ENCODE measurements around the gene IL1RAPL1.

The IL1RAPL1 gene

GRCh38 chrX:28625223-28625622 lies 38.0 kb downstream of the IL1RAPL1 start:
- Histone ChIP-seq H3K9me2 (replicated peaks; ENCODE audit: low read depth, low read length) (no peaks in the 10 kb centered on the region), H3K9me3 (ENCODE audit: insufficient read depth, low read depth, low read length) (no peaks in the 10 kb centered on the region)

GRCh38 chrX:28626515-28626914 lies 39.3 kb downstream of the IL1RAPL1 start:
- H3K9me3 ChIP-seq (ENCODE audit: insufficient read depth, low read depth, low read length): no peaks in the 10 kb centered on the region
- no peak overlapping the region for H3K9ac ChIP-seq (ENCODE audit: low read depth, low read length, poor library complexity, severe bottlenecking)
- H3K36me3 ChIP-seq (ENCODE audit: insufficient read depth, low read length): no peaks in the 10 kb centered on the region
- no peaks in the 10 kb centered on the region for H4K20me1 ChIP-seq (ENCODE audit: insufficient read depth, low read length, poor library complexity, severe bottlenecking)
- H3K4me2 ChIP-seq (ENCODE audit: low read depth, low read length, poor library complexity, severe bottlenecking): no peak overlapping the region
- no peaks in the 10 kb centered on the region for H3F3A ChIP-seq (ENCODE audit: low read depth)
- no peak overlapping the region for H3K4me3 ChIP-seq (ENCODE audit: low read length, poor library complexity, severe bottlenecking)
- no peaks in the 10 kb centered on the region for H3K4me1 ChIP-seq (ENCODE audit: insufficient read depth, low read length, poor library complexity, severe bottlenecking)
- H3K9me2 ChIP-seq (replicated peaks; ENCODE audit: low read depth, low read length): no peaks in the 10 kb centered on the region
- TF ChIP-seq EZH2phosphoT487 (IDR thresholded peaks at IDR 0.05; ENCODE audit: borderline replicate concordance) (no peak), CTCF (conservative IDR thresholded peaks at IDR 0.05; ENCODE audit: low read length) (no peak)
- no peak overlapping the region for H2AFZ ChIP-seq (ENCODE audit: low read length)
- H3K27me3 ChIP-seq (ENCODE audit: insufficient read depth, low read length, poor library complexity, severe bottlenecking): no peaks in the 10 kb centered on the region
- H3K79me2 ChIP-seq (ENCODE audit: insufficient read depth, low read length): no peaks in the 10 kb centered on the region

More at GRCh38 chrX:28625223-28625622, 38.0 kb downstream of the IL1RAPL1 start:
- Histone ChIP-seq H3K79me2 (ENCODE audit: insufficient read depth, low read length) (no peaks in the 10 kb centered on the region), H3K4me2 (ENCODE audit: low read depth, low read length, poor library complexity, severe bottlenecking) (no peak overlapping the region), H3K9ac (ENCODE audit: low read depth, low read length, poor library complexity, severe bottlenecking) (no peak overlapping the region), H3K36me3 (ENCODE audit: insufficient read depth, low read length) (no peaks in the 10 kb centered on the region), H3K4me1 (ENCODE audit: insufficient read depth, low read length, poor library complexity, severe bottlenecking) (no peaks in the 10 kb centered on the region), H3F3A (ENCODE audit: low read depth) (no peaks in the 10 kb centered on the region), H2AFZ (ENCODE audit: low read length) (no peak overlapping the region), H3K4me3 (ENCODE audit: low read length, poor library complexity, severe bottlenecking) (no peak overlapping the region), H3K27me3 (ENCODE audit: insufficient read depth, low read length, poor library complexity, severe bottlenecking) (no peaks in the 10 kb centered on the region), H4K20me1 (ENCODE audit: insufficient read depth, low read length, poor library complexity, severe bottlenecking) (no peaks in the 10 kb centered on the region)
- no peak for TF ChIP-seq CTCF (conservative IDR thresholded peaks at IDR 0.05; ENCODE audit: low read length)
- no peak for TF ChIP-seq EZH2phosphoT487 (IDR thresholded peaks at IDR 0.05; ENCODE audit: borderline replicate concordance)

DNA sequence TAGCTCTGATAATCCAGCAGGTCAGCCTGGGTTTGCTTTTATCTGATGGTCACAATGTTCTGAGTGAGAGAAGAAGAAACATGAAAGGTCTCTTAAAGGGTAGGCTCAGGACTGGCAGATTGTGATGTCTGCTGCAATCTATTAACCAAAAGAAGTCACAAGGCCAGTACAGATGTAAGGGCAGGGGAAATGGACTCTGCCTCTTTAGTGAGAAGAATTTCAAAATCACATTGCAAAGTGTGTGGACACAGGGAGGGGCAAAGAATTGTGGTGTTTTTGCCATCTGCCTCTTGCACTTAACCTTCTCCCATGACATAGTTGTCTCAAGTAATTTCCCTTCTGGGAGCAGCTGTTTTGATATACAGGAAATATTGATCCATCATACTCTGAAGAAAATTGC lies 40.9 kb downstream of the IL1RAPL1 start:
- Histone ChIP-seq H3F3A (ENCODE audit: low read depth) (no peaks in the 10 kb centered on the region), H3K36me3 (ENCODE audit: insufficient read depth, low read length) (no peaks in the 10 kb centered on the region), H3K27me3 (ENCODE audit: insufficient read depth, low read length, poor library complexity, severe bottlenecking) (no peaks in the 10 kb centered on the region), H3K4me1 (ENCODE audit: insufficient read depth, low read length, poor library complexity, severe bottlenecking) (no peaks in the 10 kb centered on the region), H3K9me3 (ENCODE audit: insufficient read depth, low read depth, low read length) (no peaks in the 10 kb centered on the region), H3K9ac (ENCODE audit: low read depth, low read length, poor library complexity, severe bottlenecking) (no peak overlapping the region), H4K20me1 (ENCODE audit: insufficient read depth, low read length, poor library complexity, severe bottlenecking) (no peaks in the 10 kb centered on the region), H3K79me2 (ENCODE audit: insufficient read depth, low read length) (no peaks in the 10 kb centered on the region), H3K4me3 (ENCODE audit: low read length, poor library complexity, severe bottlenecking) (no peak overlapping the region), H2AFZ (ENCODE audit: low read length) (no peak overlapping the region), H3K4me2 (ENCODE audit: low read depth, low read length, poor library complexity, severe bottlenecking) (no peak overlapping the region), H3K9me2 (replicated peaks; ENCODE audit: low read depth, low read length) (no peaks in the 10 kb centered on the region)
- TF ChIP-seq CTCF (conservative IDR thresholded peaks at IDR 0.05; ENCODE audit: low read length): no peak
